Lower leg skin (tissue), 3 donors: ENCODE measurements around the gene DBX1.

Experiments
- POLR2A ChIP-seq, 2 donors: fragments of 450-650 bp; IDR thresholded peaks; one replicate each; pipeline ENCODE4 v1.6.1; 2016 to 2017; ENCODE audit warnings: antibody characterized with exemption in 2 of 2, mild to moderate bottlenecking in 1 of 2, moderate library complexity in 1 of 2
- TF ChIP-seq, protein P1 (sequence below), 3 donors: fragments of 450-650 bp; IDR thresholded peaks; one replicate each; pipeline ENCODE4 v1.5.1; 2016; ENCODE audit warnings: antibody characterized with exemption in 3 of 3, mild to moderate bottlenecking in 3 of 3, moderate library complexity in 2 of 3

DNA sequence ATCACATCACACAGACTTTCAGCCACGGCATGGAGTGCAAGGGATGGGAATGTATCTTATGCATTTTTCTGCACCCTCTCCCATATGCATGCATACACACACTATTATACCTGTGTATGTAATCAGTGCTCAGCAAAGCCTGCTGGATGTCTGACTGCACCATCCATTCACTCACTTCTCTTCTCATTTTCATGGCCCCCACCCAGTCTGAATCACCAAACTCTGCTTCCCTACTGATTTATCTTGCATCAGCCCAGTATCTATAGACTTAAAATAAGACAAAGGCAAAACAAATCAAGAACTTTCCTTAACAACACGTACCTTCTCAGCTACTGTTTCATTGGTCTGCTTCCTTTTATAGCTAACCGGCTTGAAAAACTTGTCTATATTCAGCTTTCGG is 21.6 kb downstream of the DBX1 start:
- TF ChIP-seq, protein P1, sequence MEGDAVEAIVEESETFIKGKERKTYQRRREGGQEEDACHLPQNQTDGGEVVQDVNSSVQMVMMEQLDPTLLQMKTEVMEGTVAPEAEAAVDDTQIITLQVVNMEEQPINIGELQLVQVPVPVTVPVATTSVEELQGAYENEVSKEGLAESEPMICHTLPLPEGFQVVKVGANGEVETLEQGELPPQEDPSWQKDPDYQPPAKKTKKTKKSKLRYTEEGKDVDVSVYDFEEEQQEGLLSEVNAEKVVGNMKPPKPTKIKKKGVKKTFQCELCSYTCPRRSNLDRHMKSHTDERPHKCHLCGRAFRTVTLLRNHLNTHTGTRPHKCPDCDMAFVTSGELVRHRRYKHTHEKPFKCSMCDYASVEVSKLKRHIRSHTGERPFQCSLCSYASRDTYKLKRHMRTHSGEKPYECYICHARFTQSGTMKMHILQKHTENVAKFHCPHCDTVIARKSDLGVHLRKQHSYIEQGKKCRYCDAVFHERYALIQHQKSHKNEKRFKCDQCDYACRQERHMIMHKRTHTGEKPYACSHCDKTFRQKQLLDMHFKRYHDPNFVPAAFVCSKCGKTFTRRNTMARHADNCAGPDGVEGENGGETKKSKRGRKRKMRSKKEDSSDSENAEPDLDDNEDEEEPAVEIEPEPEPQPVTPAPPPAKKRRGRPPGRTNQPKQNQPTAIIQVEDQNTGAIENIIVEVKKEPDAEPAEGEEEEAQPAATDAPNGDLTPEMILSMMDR (IDR thresholded peaks at IDR 0.05), result no peak
- no peak for TF ChIP-seq POLR2A (IDR thresholded peaks at IDR 0.05)
